ENCODE results near the gene SMARCB1.

Gene SMARCB1

DNA sequence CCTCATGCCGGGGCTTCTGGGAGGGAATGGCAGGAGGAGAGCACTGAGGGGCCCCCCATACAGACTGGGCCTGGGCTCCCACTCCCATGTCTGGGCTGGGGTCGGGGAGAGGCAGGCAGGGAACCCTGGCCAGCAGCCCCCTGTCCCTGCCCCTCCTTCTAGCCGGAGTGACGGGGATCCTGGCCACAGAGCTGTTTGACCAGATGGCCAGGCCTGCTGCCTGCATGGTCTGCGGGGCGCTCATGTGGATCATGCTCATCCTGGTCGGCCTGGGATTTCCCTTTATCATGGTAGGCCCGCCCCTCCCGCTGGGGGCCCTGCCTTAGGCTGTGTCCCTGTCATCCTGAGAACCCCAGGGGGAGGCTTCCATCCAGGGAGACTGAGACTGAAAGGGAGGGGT is 97.4 kb downstream of the SMARCB1 start:
- DNase-seq (ENCODE audit: low read depth in 2 of 2) = no peak
